ENCODE results near the gene GNB4.
A peak's percentile ranks its signal among the peaks of the same experiment; 100 is the strongest.

GNB4 gene

DNA sequence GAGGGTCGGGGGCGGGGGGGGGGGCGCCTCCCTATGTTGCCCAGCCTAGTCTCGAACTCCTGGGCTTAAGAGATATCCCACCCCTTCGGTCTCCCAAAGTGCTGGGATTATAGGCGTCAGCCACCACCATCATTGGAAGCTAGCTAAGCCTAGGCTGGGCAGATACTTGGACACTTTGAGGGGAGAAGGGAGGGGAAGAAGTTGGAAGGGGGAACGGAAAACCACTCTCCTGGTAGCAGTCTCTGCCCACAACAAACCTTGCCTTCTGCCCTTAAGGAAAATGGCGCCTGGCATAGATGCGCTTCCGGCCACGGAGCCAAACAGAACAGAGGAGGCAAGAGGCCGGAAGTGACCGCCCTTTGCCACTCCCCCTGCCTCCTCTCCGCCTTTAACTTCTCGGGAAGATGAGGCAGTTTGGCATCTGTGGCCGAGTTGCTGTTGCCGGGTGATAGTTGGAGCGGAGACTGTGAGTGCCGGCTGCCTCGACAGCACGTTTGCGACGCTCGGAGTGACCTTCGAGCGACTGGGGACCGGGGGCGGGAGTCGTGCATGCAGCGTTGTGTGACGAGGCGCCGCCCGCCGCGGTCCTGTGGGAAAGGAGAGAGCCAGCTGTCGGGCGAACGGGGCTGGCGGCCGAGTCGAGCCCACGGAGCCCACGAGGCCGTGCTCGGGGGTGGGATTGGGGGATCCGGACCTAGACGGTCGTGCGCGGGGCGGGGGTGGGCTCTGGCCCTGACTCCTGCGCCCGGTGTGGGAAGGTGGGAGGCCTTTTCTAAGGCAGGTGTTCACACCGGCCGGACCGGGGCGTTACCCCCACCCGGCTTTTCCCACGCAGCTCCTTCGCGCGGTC lies 103.7 kb downstream of the GNB4 start, which contains the start of gene MFN1:
Gene MFN1 (plus strand): TSS at position 365 of the 850 bp plus-strand sequence. CDS start 1,143 bp downstream, outside the sequence.
- H3K9ac ChIP-seq (ENCODE audit: low read length) = peak within 1 kb of the TSS; percentile 87
- H3K27me3 ChIP-seq (ENCODE audit: low read depth, low read length) = no peaks in the 10 kb centered on the region
- peaks cover 27% of the 10 kb centered on the region for H3K4me1 ChIP-seq (ENCODE audit: low read length)
- peak within 1 kb of the TSS; percentile 97 for H3K4me2 ChIP-seq (ENCODE audit: low read length)
- H3K9me3 ChIP-seq (ENCODE audit: insufficient read depth, low read length) = no peaks in the 10 kb centered on the region
- H3K27ac ChIP-seq (ENCODE audit: low read length) = peak within 1 kb of the TSS; percentile 86
- TF ChIP-seq, protein P1, sequence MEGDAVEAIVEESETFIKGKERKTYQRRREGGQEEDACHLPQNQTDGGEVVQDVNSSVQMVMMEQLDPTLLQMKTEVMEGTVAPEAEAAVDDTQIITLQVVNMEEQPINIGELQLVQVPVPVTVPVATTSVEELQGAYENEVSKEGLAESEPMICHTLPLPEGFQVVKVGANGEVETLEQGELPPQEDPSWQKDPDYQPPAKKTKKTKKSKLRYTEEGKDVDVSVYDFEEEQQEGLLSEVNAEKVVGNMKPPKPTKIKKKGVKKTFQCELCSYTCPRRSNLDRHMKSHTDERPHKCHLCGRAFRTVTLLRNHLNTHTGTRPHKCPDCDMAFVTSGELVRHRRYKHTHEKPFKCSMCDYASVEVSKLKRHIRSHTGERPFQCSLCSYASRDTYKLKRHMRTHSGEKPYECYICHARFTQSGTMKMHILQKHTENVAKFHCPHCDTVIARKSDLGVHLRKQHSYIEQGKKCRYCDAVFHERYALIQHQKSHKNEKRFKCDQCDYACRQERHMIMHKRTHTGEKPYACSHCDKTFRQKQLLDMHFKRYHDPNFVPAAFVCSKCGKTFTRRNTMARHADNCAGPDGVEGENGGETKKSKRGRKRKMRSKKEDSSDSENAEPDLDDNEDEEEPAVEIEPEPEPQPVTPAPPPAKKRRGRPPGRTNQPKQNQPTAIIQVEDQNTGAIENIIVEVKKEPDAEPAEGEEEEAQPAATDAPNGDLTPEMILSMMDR (IDR thresholded peaks at IDR 0.05; ENCODE audit: low read depth, low read length) = no peak
- TF ChIP-seq EZH2phosphoT487 (IDR thresholded peaks at IDR 0.05; ENCODE audit: low read depth) = no peak
- H2AFZ ChIP-seq (ENCODE audit: low read depth, low read length) = peak within 1 kb of the TSS; percentile 32; the same call in 1 of the 2 replicates
- peaks cover 35% of the 10 kb centered on the region for H3K79me2 ChIP-seq (ENCODE audit: low read length)
- peaks cover 6% of the 10 kb centered on the region; the same call in 1 of the 2 replicates for H4K20me1 ChIP-seq (ENCODE audit: insufficient read depth, low read length)
- H3K4me3 ChIP-seq (ENCODE audit: low read length) = peak within 1 kb of the TSS; percentile 92
- peaks cover 36% of the 10 kb centered on the region for H3K36me3 ChIP-seq (replicated peaks; ENCODE audit: low read depth, low read length)
